Suprapubic skin (tissue), 3 donors: ENCODE measurements around the gene TREML2.

Source experiments
- CTCF ChIP-seq, 2 donors: fragments of 200-600 bp in 1 of 2; fragments of 450-650 bp in 1 of 2; sonication (generic) in 1 of 2; IDR thresholded peaks; one replicate each; pipeline ENCODE4 v1.5.1; 2016 to 2019; ENCODE audit warnings: antibody characterized with exemption in 2 of 2, mild to moderate bottlenecking in 1 of 2, moderate library complexity in 1 of 2
- POLR2A ChIP-seq, 2 donors: fragments of 450-650 bp; IDR thresholded peaks; one replicate each; pipeline ENCODE4 v1.6.1; 2017; ENCODE audit warnings: antibody characterized with exemption in 2 of 2, mild to moderate bottlenecking in 2 of 2, moderate library complexity in 2 of 2

GRCh38 chr6:41181566-41181965, 19.4 kb downstream of the TREML2 start:
- TF ChIP-seq CTCF (IDR thresholded peaks at IDR 0.05) = no peak
- no peak for TF ChIP-seq POLR2A (IDR thresholded peaks at IDR 0.05)
